Measurements from ENCODE around the gene TYROBP.
A peak's percentile ranks its signal among the peaks of the same experiment; 100 is the strongest.
"Not testable (repeated sequence)": the region's sequence is repeated elsewhere in the genome, so short reads cannot be mapped to it uniquely, and the experiment has no call there.

Gene TYROBP

DNA sequence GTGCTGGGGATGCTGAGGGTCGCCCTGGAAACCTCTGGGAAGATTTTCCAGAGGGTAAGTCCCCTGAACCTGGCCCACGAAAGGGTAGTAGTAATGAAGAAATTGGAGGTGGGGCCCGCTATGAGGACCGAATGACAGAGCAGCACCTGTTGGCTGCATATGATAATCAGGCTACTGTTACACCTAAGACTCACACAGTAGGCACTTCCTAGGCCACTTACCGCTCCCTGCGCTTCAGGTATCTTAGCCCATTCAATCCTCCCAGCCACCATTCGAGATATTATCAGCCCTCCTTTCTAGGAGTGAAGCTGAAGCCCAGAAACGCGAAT lies 23.7 kb upstream of the TYROBP start:
- no peak for DNase-seq (ENCODE audit: low spot score)

GRCh38 chr19:35931161-35931873 lies 23.2 kb upstream of the TYROBP start:
- DNase-seq (ENCODE audit: low spot score): peak; percentile 99

- DNase-seq (ENCODE audit: low spot score): no peak
Observed at GRCh38 chr19:35929876-35930275, 21.8 kb upstream of the TYROBP start.

- DNase-seq (ENCODE audit: low spot score): no peak
Observed at GRCh38 chr19:35928507-35928906, 20.4 kb upstream of the TYROBP start.

DNA sequence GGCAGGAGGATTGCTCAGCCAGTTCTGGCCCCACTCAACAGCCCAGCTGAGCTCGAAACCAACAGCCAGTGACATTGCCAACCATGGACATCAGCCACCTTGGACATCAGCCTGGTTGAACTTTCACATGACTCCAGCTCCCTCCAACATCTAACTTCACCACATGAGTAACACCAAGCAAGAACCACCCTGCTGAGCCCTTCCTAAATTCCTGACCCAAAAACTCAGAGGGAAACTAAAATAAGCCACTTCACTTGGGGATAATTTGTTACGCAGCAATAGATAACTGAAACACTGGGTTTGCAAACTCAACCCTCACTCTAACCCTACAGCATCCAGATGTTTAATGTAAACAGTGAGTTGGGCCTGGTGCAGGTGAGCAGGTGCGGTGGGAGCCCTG lies 17.4 kb upstream of the TYROBP start:
- DNase-seq (ENCODE audit: low spot score): no peak

DNA sequence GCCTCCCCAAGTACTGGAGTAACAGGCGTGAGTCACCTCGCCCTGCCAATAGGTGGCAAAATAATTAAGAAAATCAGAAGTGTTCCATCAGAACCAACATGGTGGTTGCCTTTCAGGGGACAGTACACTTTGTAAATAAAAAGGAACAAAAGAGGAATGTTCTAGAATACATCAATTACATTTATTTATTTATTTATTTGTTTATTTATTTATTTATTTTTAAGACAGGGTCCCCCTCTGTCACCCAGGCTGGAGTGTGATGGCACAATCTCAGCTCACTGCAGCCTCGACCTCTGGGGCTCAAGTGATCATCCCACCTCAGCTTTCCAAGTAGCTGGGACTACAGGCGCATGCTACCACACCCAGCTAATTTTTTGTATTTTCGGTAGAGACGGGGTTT lies 12.9 kb upstream of the TYROBP start:
- no peak for DNase-seq (ENCODE audit: low spot score)

- DNase-seq (ENCODE audit: low spot score): no peak
Observed at GRCh38 chr19:35919306-35919705, 11.2 kb upstream of the TYROBP start.

- no peak for DNase-seq (ENCODE audit: low spot score)
Observed at GRCh38 chr19:35915443-35915842, 7.3 kb upstream of the TYROBP start.

GRCh38 chr19:35913589-35913988 lies 5.5 kb upstream of the TYROBP start:
- no peak for DNase-seq (ENCODE audit: low spot score)

GRCh38 chr19:35911790-35912189 lies 3.7 kb upstream of the TYROBP start:
- DNase-seq (ENCODE audit: low spot score): no peak

DNA sequence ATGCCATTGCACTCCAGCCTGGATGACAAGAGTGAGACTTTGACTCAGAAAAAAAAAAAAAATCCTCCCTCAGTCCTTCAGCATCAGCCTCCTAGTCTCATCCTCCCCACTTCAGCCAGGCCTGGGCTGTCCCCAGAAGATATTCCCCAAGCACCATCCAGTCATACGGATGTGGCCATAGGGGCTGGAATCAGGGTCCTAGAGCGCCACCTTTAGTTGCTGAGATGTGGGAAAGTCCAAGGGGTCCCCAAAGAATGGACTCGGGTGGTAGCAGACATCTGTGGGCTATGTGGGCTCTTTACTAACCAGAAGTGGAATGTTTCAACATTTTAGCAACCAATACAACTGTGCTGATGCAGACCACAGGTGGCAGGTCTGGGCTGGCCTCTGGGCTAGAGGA lies 3.1 kb upstream of the TYROBP start:
- DNase-seq (ENCODE audit: low spot score): no peak

DNA sequence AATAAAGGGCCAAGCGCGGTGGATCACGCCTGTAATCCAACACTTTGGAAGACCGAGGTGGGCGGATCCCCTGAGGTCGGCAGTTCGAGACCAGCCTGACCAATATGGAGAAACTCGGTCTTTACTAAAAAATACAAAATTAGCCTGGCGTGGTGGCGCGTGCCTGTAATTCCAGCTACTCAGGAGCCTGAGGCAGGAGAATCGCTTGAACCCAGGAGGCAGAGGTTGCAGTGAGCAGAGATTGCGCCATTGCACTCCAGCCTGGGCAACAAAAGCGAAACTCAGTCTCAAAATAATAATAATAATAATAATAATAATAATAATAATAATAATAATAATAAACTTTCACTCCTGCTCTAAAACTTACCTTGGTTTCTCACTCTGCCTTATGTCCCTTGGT lies 2.3 kb upstream of the TYROBP start:
- not testable (repeated sequence) for DNase-seq (ENCODE audit: low spot score)

DNA sequence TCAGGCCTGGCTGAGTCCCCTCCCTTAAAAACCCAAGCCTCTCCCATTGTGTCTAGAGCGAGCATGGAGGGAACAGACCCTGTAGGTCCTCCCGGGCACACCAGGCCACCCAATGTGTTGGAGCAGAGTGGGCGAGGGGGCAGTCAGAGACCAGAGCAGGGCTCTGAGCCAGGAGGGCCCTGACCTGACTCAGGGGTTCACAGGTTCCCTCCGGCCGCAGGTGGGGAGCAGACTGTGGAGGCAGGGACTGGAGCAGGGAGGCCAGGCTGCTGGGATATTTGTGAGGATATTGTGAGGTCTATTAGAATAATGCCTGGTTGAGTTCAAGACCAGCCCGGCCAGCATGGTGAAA lies 1.6 kb upstream of the TYROBP start:
- no peak for DNase-seq (ENCODE audit: low spot score)

DNA sequence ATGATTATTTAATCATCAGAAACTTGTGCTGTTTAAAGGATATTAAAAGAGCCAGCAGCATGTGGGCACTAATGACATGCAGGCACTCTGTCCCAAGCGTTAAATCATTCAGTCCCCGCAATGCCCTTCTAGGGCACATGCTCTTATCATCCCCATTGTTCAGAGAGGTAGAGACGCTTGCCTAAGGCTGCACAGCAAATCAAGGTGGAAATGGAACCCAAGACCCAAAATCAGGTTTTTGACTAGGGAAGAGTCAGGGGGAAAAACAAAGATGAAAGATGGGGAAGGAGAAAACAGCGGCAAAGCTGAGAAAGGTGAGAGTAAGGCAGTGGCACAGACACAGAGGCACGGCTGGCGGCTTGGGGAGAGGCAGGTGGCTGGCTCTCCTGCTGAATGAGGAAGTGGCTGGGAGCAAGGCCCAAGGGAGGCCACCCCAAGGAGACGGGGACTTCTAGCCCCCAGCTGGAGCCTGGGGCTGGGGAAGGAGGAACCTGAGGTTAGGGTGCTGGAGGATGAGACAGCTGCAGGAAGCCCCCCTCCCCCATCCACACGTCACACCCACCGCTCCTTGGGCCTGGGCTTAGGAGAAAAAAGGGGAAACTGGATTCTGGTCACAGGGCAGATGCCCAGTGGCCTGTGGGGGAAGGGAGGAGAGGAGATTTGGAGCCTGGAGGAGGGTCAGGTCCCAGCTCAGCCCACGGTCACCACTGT lies 1.0 kb upstream of the TYROBP start:
- DNase-seq (ENCODE audit: low spot score): no peak

GRCh38 chr19:35907377-35907745 lies 734 bp downstream of the TYROBP start:
- DNase-seq (ENCODE audit: low spot score): no peak

GRCh38 chr19:35905178-35905727 lies 2.8 kb downstream of the TYROBP start:
- no peak for DNase-seq (ENCODE audit: low spot score)

GRCh38 chr19:35904311-35905068 lies 3.6 kb downstream of the TYROBP start:
- DNase-seq (ENCODE audit: low spot score): no peak

DNA sequence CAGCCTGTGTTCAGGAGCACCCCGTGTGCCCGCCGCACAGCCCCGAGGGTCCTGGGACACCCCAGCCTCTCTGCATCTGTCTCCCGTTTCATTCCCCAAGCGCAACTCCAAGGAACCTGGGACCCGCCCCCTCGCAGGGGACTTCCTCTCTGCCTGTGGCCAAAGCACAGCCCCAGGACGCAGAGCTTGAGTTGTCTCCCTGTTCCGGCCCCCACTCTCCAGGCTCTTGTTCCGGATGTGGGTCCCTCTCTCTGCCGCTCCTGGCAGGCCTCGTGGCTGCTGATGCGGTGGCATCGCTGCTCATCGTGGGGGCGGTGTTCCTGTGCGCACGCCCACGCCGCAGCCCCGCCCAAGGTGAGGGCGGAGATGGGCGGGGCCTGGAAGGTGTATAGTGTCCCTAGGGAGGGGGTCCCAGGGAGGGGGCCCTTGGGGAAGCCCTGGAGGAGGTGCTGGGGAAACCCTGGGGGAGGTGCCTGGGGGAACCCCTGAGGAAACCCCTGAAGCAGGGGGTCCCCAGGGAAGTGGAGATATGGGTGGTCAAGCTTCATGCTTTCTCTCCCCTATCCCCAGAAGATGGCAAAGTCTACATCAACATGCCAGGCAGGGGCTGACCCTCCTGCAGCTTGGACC lies 4.4 kb downstream of the TYROBP start:
- peak; percentile 74 for DNase-seq (ENCODE audit: low spot score)

DNA sequence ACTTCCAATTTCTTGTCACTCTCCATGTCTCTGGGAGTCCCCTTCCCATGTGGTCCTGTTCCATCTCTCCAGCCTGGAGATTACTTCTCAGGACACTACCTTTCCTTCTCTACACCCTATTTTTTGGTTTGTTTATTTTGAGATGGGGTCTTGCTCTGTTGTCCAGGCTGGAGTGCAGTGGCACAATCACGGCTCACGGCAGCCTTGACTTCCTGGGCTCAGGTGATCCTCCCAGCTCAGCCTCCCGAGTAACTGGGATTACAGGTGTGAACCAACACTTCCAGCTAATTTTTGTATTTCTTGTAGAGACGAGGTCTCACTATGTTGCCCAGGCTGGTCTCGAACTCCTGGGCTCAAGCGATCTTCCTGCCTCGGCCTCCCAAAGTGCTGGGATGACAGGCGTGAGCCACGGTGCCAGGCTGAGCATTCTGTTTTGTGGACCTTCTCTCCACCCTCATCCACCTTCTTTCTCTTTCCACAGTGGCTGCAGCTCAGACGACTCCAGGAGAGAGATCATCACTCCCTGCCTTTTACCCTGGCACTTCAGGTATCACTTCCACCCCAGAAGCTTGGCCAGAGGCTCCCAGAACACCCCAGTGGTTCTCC lies 5.1 kb downstream of the TYROBP start:
- DNase-seq (ENCODE audit: low spot score): no peak

DNA sequence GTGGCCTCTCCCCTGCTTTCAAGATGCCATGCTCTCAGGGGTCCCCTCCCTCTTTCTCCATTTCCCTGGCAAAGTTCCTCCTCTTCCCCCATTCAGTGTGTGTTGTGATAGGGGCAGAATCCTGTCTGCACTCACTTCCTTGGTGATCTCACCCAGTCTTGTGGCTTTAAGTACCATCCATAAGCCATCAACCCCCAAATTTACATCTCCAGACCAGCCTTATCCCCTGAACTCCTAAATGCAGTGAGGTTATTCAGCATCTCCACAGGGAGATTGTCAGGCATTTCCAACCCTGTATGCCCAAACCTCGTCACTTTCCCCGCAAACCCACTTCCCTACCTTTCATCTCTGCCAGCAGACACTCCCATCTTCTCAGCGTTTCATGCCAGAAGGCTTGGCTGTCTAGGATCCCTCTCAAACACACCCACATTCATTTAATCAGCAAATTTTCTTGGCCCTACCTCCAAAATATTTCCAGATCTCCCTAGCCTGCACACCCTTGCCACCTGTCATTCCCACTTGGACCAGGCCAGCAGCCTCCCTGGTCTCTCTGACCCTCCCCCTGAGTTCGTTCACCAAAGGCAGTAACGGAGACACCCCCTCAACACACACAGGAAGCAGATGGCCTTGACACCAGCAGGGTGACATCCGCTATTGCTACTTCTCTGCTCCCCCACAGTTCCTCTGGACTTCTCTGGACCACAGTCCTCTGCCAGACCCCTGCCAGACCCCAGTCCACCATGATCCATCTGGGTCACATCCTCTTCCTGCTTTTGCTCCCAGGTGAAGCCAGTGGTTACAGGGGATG lies 6.0 kb downstream of the TYROBP start, which contains the start of gene HCST:
HCST (plus strand) TSS at position 676 of the 808 bp plus-strand sequence; CDS start at position 741, 65 bp downstream.
- no peak for DNase-seq (ENCODE audit: low spot score)

GRCh38 chr19:35901055-35901644 lies 6.9 kb downstream of the TYROBP start:
- DNase-seq (ENCODE audit: low spot score): peak; percentile 82
